Activated CD4-positive, alpha-beta T cell treated with anti-CD3 and anti-CD28 coated beads for 36 hours (primary cell): Measurements from ENCODE around the gene C19orf44. TPM values are rescaled to one million over a fixed set of nuclear protein-coding genes. Genes with fewer than 3 reads are reported as not detected.

ENCODE experiments used
- ATAC-seq: fragments of 200-7000 bp; cut with Tn5 transposase; one replicate; pipeline ENCODE4 v1.10.0; 2021; ENCODE audit warnings: mild to moderate bottlenecking, moderate library complexity
- CTCF ChIA-PET: fragments of 350-600 bp; sonication (Branson Sonifier 250); formaldehyde crosslinking; loops from one replicate; lab custom pipeline; 2021; ENCODE audit warnings: antibody characterized with exemption; lab: Charles Lee
- POLR2A ChIA-PET: fragments of 350-600 bp; sonication (Branson Sonifier 250); formaldehyde crosslinking; loops from one replicate; lab custom pipeline; 2021; ENCODE audit warnings: antibody characterized with exemption, inconsistent platforms; lab: Charles Lee
- DNase-seq: peaks from one replicate; pipeline ENCODE4 v3.0.0-alpha.2; 2020
- H3K27ac Mint-ChIP-seq: one replicate; pipeline ENCODE4 v1.8.0; 2021; ENCODE audit warnings: mixed read lengths
- H3K27me3 Mint-ChIP-seq: one replicate; pipeline ENCODE4 v1.8.0; 2021; ENCODE audit warnings: mixed read lengths
- H3K36me3 Mint-ChIP-seq: one replicate; pipeline ENCODE4 v1.8.0; 2021; ENCODE audit warnings: low read depth, mixed read lengths
- H3K4me1 Mint-ChIP-seq: one replicate; pipeline ENCODE4 v1.8.0; 2021; ENCODE audit warnings: mixed read lengths
- H3K4me3 Mint-ChIP-seq: one replicate; pipeline ENCODE4 v1.8.0; 2021; ENCODE audit warnings: mild to moderate bottlenecking, moderate library complexity, mixed read lengths
- H3K9me3 Mint-ChIP-seq: one replicate; pipeline ENCODE4 v1.8.0; 2021; ENCODE audit warnings: low read depth, mixed read lengths
- intact Hi-C, 2 experiments: fragments of 100-400 bp; cut with DNase I in 1 of 2; cut with micrococcal nuclease in 1 of 2; formaldehyde crosslinking; loops; one replicate each; pipeline versions ENCODE4 v1.14.2 to v1.15.1; 2022 to 2024; cut with DNase I, micrococcal nuclease
- total RNA-seq, 2 experiments: library from RNA; stranded (reverse); gene quantifications; one replicate each; pipeline ENCODE4 v1.2.3, GENCODE V29; 2021

C19orf44 gene
- total RNA-seq, 2 experiments from 2014 or later: 2.9 to 4.0 TPM

DNA sequence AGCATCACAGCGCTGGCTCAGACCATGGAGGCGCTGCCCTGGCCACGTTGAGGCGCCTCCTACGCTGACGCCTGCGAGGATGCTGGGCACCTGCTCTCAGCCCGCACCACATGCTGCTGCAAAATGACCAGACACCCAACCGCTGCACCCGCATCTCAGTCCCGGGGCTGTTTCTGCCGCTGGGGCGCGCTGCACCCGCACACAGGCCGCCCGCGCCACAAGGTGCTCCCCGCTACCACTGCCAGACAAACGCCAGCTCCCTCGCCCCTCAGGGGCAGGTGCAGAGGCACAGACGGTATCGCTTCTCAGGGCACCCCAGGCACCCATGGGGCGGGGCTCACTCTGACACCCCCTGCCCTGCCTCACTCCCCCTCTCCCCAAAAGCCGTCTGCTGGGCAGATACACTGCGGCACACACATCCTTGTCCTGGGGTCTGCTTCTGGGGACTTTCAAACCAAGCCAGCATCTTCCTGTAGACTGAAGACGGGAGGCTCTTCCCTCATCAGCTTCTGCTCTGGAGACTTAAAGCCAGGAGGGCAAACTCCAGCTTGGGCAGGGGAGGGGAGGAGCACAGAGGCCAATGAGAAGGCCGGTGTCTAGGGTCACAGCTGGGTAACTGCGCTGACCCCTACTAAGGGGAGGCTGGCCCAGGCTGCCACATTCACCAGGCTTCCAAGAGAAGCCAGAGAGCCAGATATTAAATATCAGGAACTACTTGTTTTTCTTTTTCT, 29.7 kb downstream of the C19orf44 start:
- DNase-seq (no peak), ATAC-seq (no peak)
- H3K4me3 Mint-ChIP-seq: no peak overlapping the region
- H3K9me3 Mint-ChIP-seq: no peaks in the 10 kb centered on the region
- intact Hi-C loops: loop anchor here in 1 of 2 experiments (5.0 kb wide), 1 partner anchor 196 kb away; no protein-coding TSS in a partner anchor
- H3K27me3 Mint-ChIP-seq: no peaks in the 10 kb centered on the region
- ChIA-PET POLR2A (no interaction called here), CTCF (interaction anchor here (0.6 to 0.7 kb wide), 2 partner anchors 40 to 85 kb away, joined by 3 read pairs; no protein-coding TSS in a partner anchor)
- no peaks in the 10 kb centered on the region for H3K4me1 Mint-ChIP-seq
- H3K27ac Mint-ChIP-seq: no peak overlapping the region
- H3K36me3 Mint-ChIP-seq: peaks cover 49% of the 10 kb centered on the region

DNA sequence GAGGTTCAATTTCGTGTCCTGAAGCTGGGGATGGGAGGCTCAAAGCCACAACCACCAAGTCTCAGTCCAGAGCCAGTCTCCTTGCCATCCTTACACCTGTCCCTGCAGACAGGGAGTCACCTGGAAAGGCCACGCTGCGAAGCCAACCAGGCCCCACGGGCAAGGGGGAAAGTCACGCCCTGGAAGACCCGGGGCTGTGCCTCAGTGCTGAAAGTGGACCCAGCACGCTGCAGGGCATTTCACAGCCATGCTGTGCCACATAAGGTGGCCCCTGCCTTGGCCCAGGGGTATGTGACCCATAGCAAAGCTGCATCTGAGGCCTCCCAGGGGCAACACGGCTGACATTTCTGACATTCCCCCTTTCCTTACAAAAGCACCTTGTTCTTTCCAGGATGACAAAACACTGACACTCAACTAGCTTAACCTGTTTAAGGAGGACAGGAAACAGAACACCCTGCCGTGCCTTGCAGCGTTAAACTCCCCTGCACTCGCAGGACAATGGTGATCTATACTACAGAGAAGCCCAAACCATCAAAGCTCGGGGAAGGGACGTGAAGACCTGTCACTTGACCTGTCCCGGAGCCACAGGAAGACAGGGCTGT, 31.2 kb downstream of the C19orf44 start:
- DNase-seq (no peak), ATAC-seq (no peak)
- H3K36me3 Mint-ChIP-seq: peaks cover 52% of the 10 kb centered on the region
- ChIA-PET CTCF (interaction anchor here (0.7 to 0.8 kb wide), 2 partner anchors 12 to 99 kb away, joined by 3 read pairs; no protein-coding TSS in a partner anchor), POLR2A (no interaction called here)
- intact Hi-C loops: loop anchor here in 1 of 2 experiments (5.0 kb wide), 1 partner anchor 195 kb away; no protein-coding TSS in a partner anchor
- H3K9me3 Mint-ChIP-seq: no peaks in the 10 kb centered on the region
- no peaks in the 10 kb centered on the region for H3K4me1 Mint-ChIP-seq
- H3K27me3 Mint-ChIP-seq: no peaks in the 10 kb centered on the region
- H3K27ac Mint-ChIP-seq: no peak overlapping the region
- H3K4me3 Mint-ChIP-seq: no peak overlapping the region

DNA sequence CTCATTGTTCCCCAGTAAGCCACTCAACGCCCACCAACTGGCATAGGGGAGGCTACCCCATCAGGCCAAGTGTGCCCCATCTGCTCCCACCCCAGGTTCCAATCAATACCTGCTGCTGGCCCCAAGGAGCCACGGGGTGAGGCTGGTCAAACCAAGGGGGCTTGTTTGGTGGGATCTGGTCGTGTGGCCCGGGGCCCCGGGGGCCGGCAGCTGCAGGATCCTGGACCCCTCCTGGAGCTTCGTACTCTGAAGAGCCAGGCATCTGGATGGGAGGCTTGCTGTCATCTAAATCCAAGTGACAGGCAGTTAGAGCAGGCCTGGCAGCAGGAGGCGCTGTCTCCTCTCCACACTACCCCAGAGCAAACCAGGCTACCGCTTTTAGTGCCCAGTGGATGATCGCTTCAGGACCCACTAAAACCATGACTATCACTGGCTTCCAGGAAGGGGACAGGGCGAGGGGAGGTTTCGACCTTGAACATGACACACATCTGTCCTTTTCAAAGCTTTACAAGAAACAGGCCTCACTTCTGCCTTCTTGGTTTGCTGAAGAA, 31.9 kb downstream of the C19orf44 start:
- Mint-ChIP-seq H3K27ac (no peak overlapping the region), H3K27me3 (no peaks in the 10 kb centered on the region), H3K9me3 (no peaks in the 10 kb centered on the region), H3K4me3 (no peak overlapping the region), H3K4me1 (no peaks in the 10 kb centered on the region), H3K36me3 (peaks cover 47% of the 10 kb centered on the region)
- intact Hi-C loops: loop anchor here in 1 of 2 experiments (5.0 kb wide), 1 partner anchor 194 kb away; no protein-coding TSS in a partner anchor
- ChIA-PET POLR2A (no interaction called here), CTCF (interaction anchor here (0.8 kb wide), 1 partner anchor 11 kb away, joined by 3 read pairs; no protein-coding TSS in a partner anchor)
- peak; percentile 72 for DNase-seq
- peak; percentile 77 for ATAC-seq

DNA sequence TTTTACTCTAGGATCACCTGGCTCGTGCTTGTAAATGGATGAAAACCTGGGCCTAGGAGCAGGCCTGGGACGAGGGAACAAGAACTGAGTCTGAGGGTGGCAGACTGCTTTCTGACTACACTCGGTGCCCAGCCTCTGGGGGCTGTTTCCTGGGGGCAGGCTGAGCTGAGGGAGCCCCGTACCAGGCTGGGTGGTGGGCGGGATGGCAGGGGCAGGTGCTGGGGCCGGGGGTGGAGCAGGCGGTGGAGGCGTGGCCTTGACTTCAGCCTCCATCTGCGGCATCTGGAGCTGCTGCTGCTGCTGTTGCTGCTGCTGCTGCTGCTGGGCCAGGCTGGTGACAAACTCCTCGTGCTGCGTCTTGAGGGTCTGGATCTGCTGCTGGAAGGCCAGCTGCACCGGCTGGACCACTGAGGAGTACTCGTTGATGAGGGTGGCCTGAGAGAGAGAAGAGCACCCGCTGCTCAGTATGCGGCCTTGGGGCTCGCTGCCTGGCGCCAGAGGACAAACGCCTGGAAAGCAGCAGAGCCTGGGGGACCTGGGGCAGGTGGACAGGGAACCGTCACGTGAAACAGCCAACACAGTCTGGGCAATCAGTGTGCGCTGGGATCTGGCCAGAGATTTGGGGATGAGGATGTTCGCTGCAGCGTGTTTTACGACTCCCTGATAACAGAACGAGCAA, 33.4 kb downstream of the C19orf44 start:
- CTCF ChIA-PET: no interaction called here
- intact Hi-C loops: loop anchor here in 1 of 2 experiments (5.0 kb wide), 1 partner anchor 193 kb away; no protein-coding TSS in a partner anchor
- Mint-ChIP-seq H3K4me1 (no peaks in the 10 kb centered on the region), H3K4me3 (no peak overlapping the region), H3K9me3 (no peaks in the 10 kb centered on the region), H3K27me3 (no peaks in the 10 kb centered on the region), H3K27ac (no peak overlapping the region), H3K36me3 (peaks cover 45% of the 10 kb centered on the region)
- POLR2A ChIA-PET: no interaction called here
- DNase-seq: no peak
- ATAC-seq: no peak

DNA sequence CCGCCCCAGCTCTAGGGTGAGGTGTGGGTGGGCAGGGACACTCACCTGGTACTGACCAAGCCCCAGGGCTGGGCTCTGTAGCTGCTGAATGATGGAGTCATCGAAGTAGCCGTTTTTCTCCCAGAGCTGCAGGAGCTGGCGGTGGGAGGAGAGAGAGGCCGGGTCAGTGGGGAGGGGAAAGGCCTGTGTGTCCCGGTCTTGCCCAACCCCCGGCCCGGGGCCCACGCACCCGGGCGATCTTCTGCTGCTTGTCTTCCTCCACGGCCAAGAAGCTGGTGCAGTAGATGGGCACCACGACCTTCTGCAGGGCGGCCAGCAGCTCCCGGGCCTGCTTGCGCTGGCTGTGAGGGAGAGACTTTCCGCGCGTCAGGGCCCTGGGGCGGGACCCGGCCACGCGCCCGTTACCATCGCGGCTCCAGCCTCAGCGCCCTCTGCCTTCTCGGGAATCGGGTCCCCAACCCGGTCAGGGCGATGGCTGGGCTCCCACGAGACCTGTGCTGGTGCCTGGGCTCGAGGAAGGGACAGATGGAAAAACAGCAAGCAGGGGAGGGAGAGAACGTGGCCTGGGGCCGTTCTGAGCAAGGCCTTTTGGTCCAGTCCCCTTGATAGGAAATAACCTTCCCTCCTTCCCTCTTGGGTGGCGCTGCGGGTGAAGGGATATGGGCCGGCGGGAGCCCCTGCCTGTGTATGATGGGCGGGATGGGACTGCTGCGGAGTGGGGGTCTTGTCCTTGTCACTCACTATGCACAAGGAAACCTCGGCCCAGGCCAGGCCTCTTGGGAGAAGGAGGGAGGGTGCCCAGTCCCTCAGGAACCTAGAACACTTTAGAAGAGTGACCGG, 34.6 kb downstream of the C19orf44 start:
- CTCF ChIA-PET: no interaction called here
- intact Hi-C loops: no loop called here
- ATAC-seq: no peak
- POLR2A ChIA-PET: no interaction called here
- Mint-ChIP-seq H3K27ac (no peak overlapping the region), H3K9me3 (no peaks in the 10 kb centered on the region), H3K4me3 (no peak overlapping the region), H3K27me3 (no peaks in the 10 kb centered on the region), H3K4me1 (no peaks in the 10 kb centered on the region), H3K36me3 (peaks cover 53% of the 10 kb centered on the region)
- no peak for DNase-seq

DNA sequence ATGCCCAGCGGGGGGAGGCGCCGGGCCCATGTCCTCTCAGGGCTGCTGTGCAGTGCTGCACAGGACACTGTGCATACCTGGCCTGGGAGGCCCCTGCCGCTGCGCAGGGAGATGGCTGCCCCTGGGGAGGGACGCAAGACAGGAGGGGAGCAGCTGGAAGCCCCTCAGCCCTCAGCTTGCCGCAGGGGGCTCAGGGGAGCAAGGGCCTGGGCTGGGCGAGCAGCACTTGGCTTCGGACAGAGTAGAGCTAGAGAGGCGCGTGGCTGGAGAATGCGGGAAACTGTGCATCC, 35.1 kb downstream of the C19orf44 start:
- ChIA-PET POLR2A (no interaction called here), CTCF (no interaction called here)
- no peak overlapping the region for H3K27ac Mint-ChIP-seq
- H3K36me3 Mint-ChIP-seq: peaks cover 56% of the 10 kb centered on the region
- no peak overlapping the region for H3K4me3 Mint-ChIP-seq
- DNase-seq: no peak
- H3K4me1 Mint-ChIP-seq: no peaks in the 10 kb centered on the region
- intact Hi-C loops: no loop called here
- H3K27me3 Mint-ChIP-seq: no peaks in the 10 kb centered on the region
- no peak for ATAC-seq
- H3K9me3 Mint-ChIP-seq: no peaks in the 10 kb centered on the region

DNA sequence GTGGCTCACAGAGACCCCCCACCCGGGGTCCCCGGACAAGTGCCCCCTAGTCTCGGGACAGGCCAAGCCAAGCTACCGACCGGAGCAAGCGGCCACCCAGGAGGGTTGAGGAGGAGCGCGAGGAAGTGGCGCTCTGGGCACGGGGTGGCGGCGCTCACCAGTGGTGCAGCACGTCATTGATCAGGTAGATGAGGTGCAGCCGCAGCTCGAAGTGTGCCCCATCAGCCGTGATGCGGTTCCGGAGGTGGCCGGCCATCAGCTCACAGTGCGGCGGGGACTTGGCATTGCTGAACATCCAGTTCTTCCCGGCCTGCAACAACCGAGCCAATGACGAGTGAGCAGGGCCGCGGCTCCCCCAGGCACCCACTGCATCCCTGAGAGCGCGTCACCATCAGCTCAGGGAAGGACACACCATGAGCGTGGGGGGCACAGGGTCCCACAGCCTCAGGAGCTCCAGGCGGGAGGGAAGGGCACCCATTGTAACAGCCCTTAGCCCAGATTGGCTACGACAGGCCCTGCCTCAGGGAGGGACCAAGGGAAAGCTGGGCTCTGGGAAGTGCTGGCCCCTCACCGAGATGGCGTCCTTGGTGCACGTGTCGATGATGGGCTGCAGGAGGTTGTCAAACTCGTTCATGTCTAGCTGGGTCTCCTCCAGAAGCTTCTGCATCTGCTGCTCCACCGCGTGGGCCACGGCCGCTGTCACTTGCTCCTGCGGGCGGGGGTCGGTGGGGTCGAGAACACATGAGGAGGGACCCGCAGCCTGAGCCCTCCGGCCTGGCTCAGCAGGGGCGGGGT, 36.4 kb downstream of the C19orf44 start:
- Mint-ChIP-seq H3K27ac (no peak overlapping the region), H3K27me3 (no peaks in the 10 kb centered on the region), H3K36me3 (peaks cover 63% of the 10 kb centered on the region), H3K4me3 (no peak overlapping the region), H3K9me3 (no peaks in the 10 kb centered on the region), H3K4me1 (peaks cover 7% of the 10 kb centered on the region)
- ChIA-PET CTCF (no interaction called here), POLR2A (no interaction called here)
- DNase-seq (no peak), ATAC-seq (no peak)
- intact Hi-C loops: no loop called here

DNA sequence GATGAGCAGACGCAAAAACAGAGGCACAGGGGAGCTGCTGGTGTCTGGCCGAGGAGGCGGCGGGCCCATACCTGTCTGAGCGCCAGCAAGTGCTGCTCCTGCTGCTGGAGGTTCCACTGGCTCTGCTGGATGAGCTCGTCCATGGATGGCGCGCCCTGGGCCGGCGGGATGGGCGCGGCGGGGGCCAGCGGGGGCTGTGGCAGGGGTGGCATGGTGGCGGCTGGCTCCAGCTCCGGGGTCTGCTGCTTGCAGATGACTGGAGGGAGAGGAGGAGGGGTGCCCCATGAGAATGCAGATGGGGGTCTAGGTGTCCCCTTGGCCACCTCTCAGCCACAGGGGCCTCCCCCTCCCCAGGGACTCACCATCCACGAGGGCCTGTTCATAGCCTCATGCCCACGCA, 39.2 kb downstream of the C19orf44 start:
- ChIA-PET CTCF (interaction anchor here (0.5 kb wide), 1 partner anchor 16 kb away, joined by 3 read pairs; no protein-coding TSS in a partner anchor), POLR2A (interaction anchor here (0.7 kb wide), 1 partner anchor 52 kb away, joined by 3 read pairs; no protein-coding TSS in a partner anchor)
- Mint-ChIP-seq H3K4me1 (peaks cover 28% of the 10 kb centered on the region), H3K4me3 (no peak overlapping the region), H3K27ac (no peak overlapping the region), H3K27me3 (no peaks in the 10 kb centered on the region), H3K36me3 (peaks cover 64% of the 10 kb centered on the region), H3K9me3 (no peaks in the 10 kb centered on the region)
- intact Hi-C loops: no loop called here
- DNase-seq (no peak), ATAC-seq (no peak)

DNA sequence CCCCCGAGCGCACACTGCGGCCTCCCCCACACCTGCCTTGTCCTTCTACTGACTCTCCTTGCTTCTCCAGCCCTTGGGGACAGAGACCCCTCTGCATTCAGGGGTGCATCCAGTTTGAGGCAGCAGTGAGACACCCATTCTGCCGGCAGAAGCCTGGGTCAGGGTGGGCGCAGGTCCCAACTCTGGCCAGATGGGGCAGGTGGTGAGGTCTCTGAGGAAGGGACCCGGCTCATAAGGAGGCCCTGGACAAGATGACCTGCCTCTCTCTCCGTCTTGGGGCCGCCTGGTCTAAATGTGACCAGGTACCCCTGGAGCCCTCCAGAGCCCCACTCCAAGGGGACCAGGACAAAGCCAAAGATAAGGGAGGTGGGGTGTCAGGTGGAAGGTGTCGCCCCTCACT, 39.9 kb downstream of the C19orf44 start:
- Mint-ChIP-seq H3K4me1 (peaks cover 36% of the 10 kb centered on the region), H3K9me3 (no peaks in the 10 kb centered on the region), H3K4me3 (no peak overlapping the region), H3K36me3 (peaks cover 65% of the 10 kb centered on the region), H3K27me3 (no peaks in the 10 kb centered on the region), H3K27ac (no peak overlapping the region)
- DNase-seq (no peak), ATAC-seq (no peak)
- intact Hi-C loops: no loop called here
- ChIA-PET CTCF (no interaction called here), POLR2A (no interaction called here)

DNA sequence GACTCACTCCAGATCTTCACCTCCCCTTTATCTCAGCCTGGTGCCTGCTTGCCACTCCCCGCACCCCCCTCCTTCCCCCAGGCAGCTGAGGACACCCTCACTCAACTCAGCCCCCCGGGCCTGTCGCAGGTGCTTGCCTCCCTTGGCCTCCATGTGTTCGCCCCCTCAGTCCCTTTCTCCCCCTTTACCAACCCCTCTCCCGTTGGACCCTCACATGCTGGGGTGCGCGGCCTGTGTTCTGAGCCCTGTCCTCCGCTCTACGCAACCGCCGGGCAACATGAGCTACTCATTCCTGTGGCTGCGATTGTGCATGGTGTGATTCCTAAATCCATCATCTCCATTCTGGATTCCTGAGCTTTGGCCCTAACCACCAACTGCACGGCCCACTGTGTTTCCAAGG, 40.9 kb downstream of the C19orf44 start:
- no peak overlapping the region for H3K27ac Mint-ChIP-seq
- H3K36me3 Mint-ChIP-seq: peaks cover 61% of the 10 kb centered on the region
- ATAC-seq (no peak), DNase-seq (no peak)
- intact Hi-C loops: no loop called here
- ChIA-PET CTCF (interaction anchor here (0.6 kb wide), 2 partner anchors 8 to 30 kb away, joined by 3 read pairs; no protein-coding TSS in a partner anchor), POLR2A (no interaction called here)
- H3K4me1 Mint-ChIP-seq: peaks cover 40% of the 10 kb centered on the region
- H3K9me3 Mint-ChIP-seq: no peaks in the 10 kb centered on the region
- H3K27me3 Mint-ChIP-seq: no peaks in the 10 kb centered on the region
- H3K4me3 Mint-ChIP-seq: no peak overlapping the region
